H9 (cell line): ENCODE measurements around the gene DUS1L. TPM values are rescaled to one million over a fixed set of nuclear protein-coding genes. Genes with fewer than 3 reads are reported as not detected.

Experiments used
- DNase-seq: peaks from one replicate; pipeline ENCODE4 v3.0.0-alpha.2; 2017
- H2AFZ ChIP-seq: one replicate; pipeline ENCODE4 v1.6.1; 2013; ENCODE audit warnings: mild to moderate bottlenecking, low read length, control low read depth, moderate library complexity
- H2AK5ac ChIP-seq: 2 replicates; pipeline ENCODE4 v1.6.1; 2013; ENCODE audit warnings: low read length, control low read depth, mixed read lengths; ENCODE audit not compliant: insufficient read length
- H2BK120ac ChIP-seq: one replicate; pipeline ENCODE4 v1.6.1; 2013; ENCODE audit warnings: low read depth, mild to moderate bottlenecking, low read length, control low read depth, inconsistent platforms; ENCODE audit not compliant: poor library complexity, severe bottlenecking
- H2BK12ac ChIP-seq: 2 replicates; pipeline ENCODE4 v1.6.1; 2013; ENCODE audit warnings: low read length, control low read depth, mixed read lengths, low read depth; ENCODE audit not compliant: insufficient read length
- H2BK15ac ChIP-seq: 2 replicates; pipeline ENCODE4 v1.6.1; 2013; ENCODE audit warnings: low read depth, low read length, control low read depth
- H2BK20ac ChIP-seq: one replicate; pipeline ENCODE4 v1.6.1; 2013; ENCODE audit warnings: low read depth, mild to moderate bottlenecking, low read length, control low read depth, inconsistent platforms; ENCODE audit not compliant: poor library complexity, severe bottlenecking
- H2BK5ac ChIP-seq: 2 replicates; pipeline ENCODE4 v1.6.1; 2013; ENCODE audit warnings: low read length, control low read depth, mixed read lengths; ENCODE audit not compliant: insufficient read length
- H3K14ac ChIP-seq: 2 replicates; pipeline ENCODE4 v1.6.1; 2013; ENCODE audit warnings: low read length, control low read depth; ENCODE audit not compliant: insufficient read depth
- H3K18ac ChIP-seq: 2 replicates; pipeline ENCODE4 v1.6.1; 2013; ENCODE audit warnings: low read depth, mild to moderate bottlenecking, mixed read lengths, low read length, control low read depth; ENCODE audit not compliant: insufficient read length
- H3K23ac ChIP-seq: 2 replicates; pipeline ENCODE4 v1.6.1; 2013; ENCODE audit warnings: low read length, control low read depth, mixed read lengths, low read depth; ENCODE audit not compliant: insufficient read length
- H3K23me2 ChIP-seq: 2 replicates; pipeline ENCODE4 v1.6.1; 2013; ENCODE audit warnings: low read depth, mild to moderate bottlenecking, mixed read lengths, low read length, control low read depth; ENCODE audit not compliant: insufficient read length, poor library complexity, severe bottlenecking
- H3K27ac ChIP-seq: 2 replicates; pipeline ENCODE4 v1.5.1; 2013; ENCODE audit warnings: low read length, control low read depth, mixed read lengths, low read depth; ENCODE audit not compliant: insufficient read length
- H3K27me3 ChIP-seq: 2 replicates; pipeline ENCODE4 v1.6.1; 2013; ENCODE audit warnings: low read length, control low read depth, inconsistent platforms; ENCODE audit not compliant: insufficient read depth
- H3K4ac ChIP-seq: 2 replicates; pipeline ENCODE4 v1.6.1; 2013; ENCODE audit warnings: low read depth, mild to moderate bottlenecking, control low read depth, inconsistent platforms, low read length, moderate library complexity
- H3K4me1 ChIP-seq: 2 replicates; pipeline ENCODE4 v1.6.1; 2013; ENCODE audit warnings: low read length, control low read depth, inconsistent platforms; ENCODE audit not compliant: insufficient read depth
- H3K4me2 ChIP-seq: 2 replicates; pipeline ENCODE4 v1.6.1; 2013; ENCODE audit warnings: low read length, control low read depth, mixed read lengths; ENCODE audit not compliant: insufficient read length, insufficient read depth
- H3K56ac ChIP-seq: 2 replicates; pipeline ENCODE4 v1.6.1; 2013; ENCODE audit warnings: low read depth, mild to moderate bottlenecking, mixed read lengths, low read length, control low read depth; ENCODE audit not compliant: insufficient read length
- H3K79me1 ChIP-seq: 2 replicates; pipeline ENCODE4 v1.6.1; 2013; ENCODE audit warnings: low read depth, mild to moderate bottlenecking, moderate library complexity, low read length, control low read depth, inconsistent platforms; ENCODE audit not compliant: insufficient read depth, poor library complexity, severe bottlenecking
- H3K79me2 ChIP-seq: 2 replicates; pipeline ENCODE4 v1.6.1; 2013; ENCODE audit warnings: low read length, control low read depth, inconsistent platforms; ENCODE audit not compliant: insufficient read depth
- H3K9ac ChIP-seq: 2 replicates; pipeline ENCODE4 v1.6.1; 2013; ENCODE audit warnings: low read length, control low read depth, mixed read lengths; ENCODE audit not compliant: insufficient read length; ENCODE audit errors: extremely low read depth
- H3K9me3 ChIP-seq: one replicate; pipeline ENCODE4 v1.6.1; 2013; ENCODE audit warnings: low read depth, low read length, inconsistent platforms; ENCODE audit not compliant: control insufficient read depth
- H3T11ph ChIP-seq: one replicate; pipeline ENCODE4 v1.6.1; 2013; ENCODE audit warnings: mild to moderate bottlenecking, low read length, control low read depth, inconsistent platforms
- H4K20me1 ChIP-seq: one replicate; pipeline ENCODE4 v1.6.1; 2013; ENCODE audit not compliant: control insufficient read depth, insufficient read length, insufficient read depth
- H4K5ac ChIP-seq: 2 replicates; pipeline ENCODE4 v1.6.1; 2013; ENCODE audit warnings: low read depth, mild to moderate bottlenecking, mixed read lengths, low read length, control low read depth; ENCODE audit not compliant: insufficient read length
- H4K8ac ChIP-seq: replicated peaks from 2 replicates; pipeline ENCODE4 v1.6.1; 2013; ENCODE audit warnings: low read length, control low read depth, mixed read lengths, low read depth; ENCODE audit not compliant: insufficient read length
- H4K91ac ChIP-seq: 2 replicates; pipeline ENCODE4 v1.6.1; 2013; ENCODE audit warnings: low read depth, mild to moderate bottlenecking, moderate library complexity, mixed read lengths, low read length, control low read depth; ENCODE audit not compliant: insufficient read length
- H3K27ac Mint-ChIP-seq, 3 experiments: 2 replicates in 2 of 3; 3 replicates in 1 of 3; pipeline ENCODE4 v1.8.0; 2020 to 2021; ENCODE audit warnings: mixed read lengths in 3 of 3, mild to moderate bottlenecking in 1 of 3, moderate library complexity in 1 of 3
- H3K27me3 Mint-ChIP-seq: 2 replicates; pipeline ENCODE4 v1.8.0; 2021; ENCODE audit warnings: low read depth, mild to moderate bottlenecking, moderate library complexity, mixed read lengths
- H3K36me3 Mint-ChIP-seq, 3 experiments: 2 replicates in 2 of 3; 3 replicates in 1 of 3; pipeline ENCODE4 v1.8.0; 2020 to 2021; ENCODE audit warnings: low read depth in 3 of 3, mixed read lengths in 3 of 3; ENCODE audit not compliant: insufficient read depth in 1 of 3
- H3K4me1 Mint-ChIP-seq, 2 experiments: 2 replicates each; pipeline ENCODE4 v1.8.0; 2020; ENCODE audit warnings: mixed read lengths in 2 of 2
- H3K4me3 Mint-ChIP-seq, 2 experiments: 2 replicates in 1 of 2; 3 replicates in 1 of 2; pipeline ENCODE4 v1.8.0; 2020 to 2021; ENCODE audit warnings: mild to moderate bottlenecking in 2 of 2, mixed read lengths in 2 of 2, moderate library complexity in 1 of 2
- H3K9me3 Mint-ChIP-seq, 2 experiments: 2 replicates in 1 of 2; 3 replicates in 1 of 2; pipeline ENCODE4 v1.8.0; 2020; ENCODE audit warnings: mild to moderate bottlenecking in 2 of 2, mixed read lengths in 2 of 2, moderate library complexity in 1 of 2
- CTCF ChIP-seq: fragments of 200-600 bp; sonication (generic); conservative IDR thresholded peaks from 3 replicates; pipeline ENCODE4 v1.8.0; 2021; ENCODE audit warnings: antibody characterized with exemption, mild to moderate bottlenecking
- WGBS: extraction: QIAGEN DNeasy Blood & Tissue Kit; methylation state at CpG from one replicate; pipeline ENCODE4 v1.1.7; 2013; ENCODE audit warnings: missing lambda C conversion rate, low lambda C conversion rate, mixed read lengths; ENCODE audit not compliant: insufficient read length; ENCODE audit errors: extremely low coverage; 5-methylcytosine and 5-hydroxymethylcytosine counted together
- long read RNA-seq: library from polyadenylated mRNA; unstranded; transcript quantifications from one replicate; pipeline ENCODE4 v2.0.0, GENCODE V29; 2020
- total RNA-seq: library from RNA; stranded (reverse); gene quantifications from 2 replicates; pipeline ENCODE4 v1.2.1, GENCODE V29; 2021

DUS1L gene
- total RNA-seq, result 103 and 104 TPM in 2 replicates
- long read RNA-seq, partial matches to known transcripts, result 12 of 16 reads
- long read RNA-seq, other reads (novel, unspliced or antisense), result 4 of 16 reads

- H4K91ac ChIP-seq, result no peak within 1 kb of the TSS
- H3T11ph ChIP-seq, result no peak within 1 kb of the TSS
- no peak within 1 kb of the TSS for H2AFZ ChIP-seq
- no peak within 1 kb of the TSS for H4K5ac ChIP-seq
- no peaks in the 10 kb centered on the region for H3K4me1 ChIP-seq
- no peaks in the 10 kb centered on the region for H3K79me2 ChIP-seq
- H3K4me2 ChIP-seq, result peak within 1 kb of the TSS; percentile 75
- H2BK5ac ChIP-seq, result no peak within 1 kb of the TSS
- no peaks in the 10 kb centered on the region; a peak in 1 of 5 replicates for H3K9me3 Mint-ChIP-seq
- no peak within 1 kb of the TSS for H3K4ac ChIP-seq
- H3K56ac ChIP-seq, result no peak within 1 kb of the TSS
- H3K79me1 ChIP-seq, result no peaks in the 10 kb centered on the region
- peaks cover 4 to 5% of the 10 kb centered on the region in 2 experiments for H3K4me1 Mint-ChIP-seq
- H3K14ac ChIP-seq, result peak within 1 kb of the TSS; percentile 9; the same call in 1 of the 2 replicates
- H3K27me3 Mint-ChIP-seq, result peaks cover 15% of the 10 kb centered on the region
- H2BK20ac ChIP-seq, result no peak within 1 kb of the TSS
- WGBS, result no CpG with 5 or more reads among the region's 88 CpGs
- H3K9ac ChIP-seq, result peak within 1 kb of the TSS; percentile 47
- H3K27ac ChIP-seq, result no peak within 1 kb of the TSS
- H3K23me2 ChIP-seq, result peaks cover 15% of the 10 kb centered on the region
- no peak within 1 kb of the TSS for H2BK120ac ChIP-seq
- no peak within 1 kb of the TSS for H3K18ac ChIP-seq
- no peaks in the 10 kb centered on the region for H3K27me3 ChIP-seq
- H4K20me1 ChIP-seq, result no peaks in the 10 kb centered on the region
- peaks cover 2 to 10% (median 6%) of the 10 kb centered on the region in 3 experiments; a peak in 5 of 7 replicates for H3K36me3 Mint-ChIP-seq
- H3K4me3 Mint-ChIP-seq, result peak within 1 kb of the TSS; percentile 73 to 83
- no peak within 1 kb of the TSS for H3K23ac ChIP-seq
- no peak within 1 kb of the TSS for H2AK5ac ChIP-seq
- no peak within 1 kb of the TSS for H2BK15ac ChIP-seq
- no peak for DNase-seq
- 0 out of 7 replicates have a peak within 1 kb of the TSS, but pooled peaks of 1 of the 3 experiments have one; percentile 77 for H3K27ac Mint-ChIP-seq
- H3K9me3 ChIP-seq, result no peaks in the 10 kb centered on the region
- H2BK12ac ChIP-seq, result no peak within 1 kb of the TSS
- TF ChIP-seq CTCF, result no peak
- H4K8ac ChIP-seq, result no peak within 1 kb of the TSS
These were observed at the start of gene DUS1L for GRCh38 chr17:82065638-82066303. TSS of gene DUS1L (minus strand) at chr17:82065804. CDS start at chr17:82065059, 745 bp downstream.
